GM23248 (cell line): Measurements from ENCODE around the gene DGKA. TPM values are rescaled to one million over a fixed set of nuclear protein-coding genes. Genes with fewer than 3 reads are reported as not detected.

Experiments
- DNase-seq: peaks from one replicate; pipeline ENCODE4 v3.0.0-alpha.2; 2015
- H2AFZ ChIP-seq: fragments of 200-600 bp; sonication (generic); 2 replicates; pipeline ENCODE4 v1.6.1; 2016; ENCODE audit warnings: antibody characterized with exemption
- H3F3A ChIP-seq: fragments of 200-600 bp; sonication (generic); 2 replicates; pipeline ENCODE4 v1.6.1; 2016; ENCODE audit warnings: mild to moderate bottlenecking, antibody characterized with exemption, mixed run types; ENCODE audit not compliant: insufficient read depth
- H3K27ac ChIP-seq: fragments of 200-600 bp; sonication (generic); 2 replicates; pipeline ENCODE4 v1.5.1; 2016; ENCODE audit warnings: mild to moderate bottlenecking
- H3K27me3 ChIP-seq: fragments of 200-600 bp; sonication (generic); replicated peaks from 2 replicates; pipeline ENCODE4 v1.6.1; 2016; ENCODE audit warnings: mild to moderate bottlenecking; ENCODE audit not compliant: insufficient read depth
- H3K36me3 ChIP-seq: fragments of 200-600 bp; sonication (generic); 2 replicates; pipeline ENCODE4 v1.6.1; 2016; ENCODE audit warnings: low read depth, mild to moderate bottlenecking
- H3K4me1 ChIP-seq: fragments of 200-600 bp; sonication (generic); 2 replicates; pipeline ENCODE4 v1.6.1; 2016; ENCODE audit warnings: mild to moderate bottlenecking; ENCODE audit not compliant: insufficient read depth
- H3K4me2 ChIP-seq: fragments of 200-600 bp; sonication (generic); one replicate; pipeline ENCODE4 v1.6.1; 2016; ENCODE audit warnings: mild to moderate bottlenecking; ENCODE audit not compliant: unreplicated experiment
- H3K4me3 ChIP-seq: fragments of 200-600 bp; sonication (generic); 2 replicates; pipeline ENCODE4 v1.5.1; 2016; ENCODE audit warnings: mild to moderate bottlenecking
- H3K79me2 ChIP-seq: fragments of 200-600 bp; sonication (generic); 2 replicates; pipeline ENCODE4 v1.6.1; 2016; ENCODE audit warnings: mild to moderate bottlenecking; ENCODE audit not compliant: insufficient read depth
- H3K9ac ChIP-seq: fragments of 200-600 bp; sonication (generic); 2 replicates; pipeline ENCODE4 v1.6.1; 2016; ENCODE audit warnings: mild to moderate bottlenecking
- H3K9me2 ChIP-seq: fragments of 200-600 bp; sonication (generic); 2 replicates; pipeline ENCODE4 v1.6.1; 2016; ENCODE audit warnings: mixed run types, mild to moderate bottlenecking, moderate library complexity; ENCODE audit not compliant: insufficient read depth
- H3K9me3 ChIP-seq: fragments of 200-600 bp; sonication (generic); one replicate; pipeline ENCODE4 v1.6.1; 2017; ENCODE audit warnings: low read depth
- H4K20me1 ChIP-seq: fragments of 200-600 bp; sonication (generic); 2 replicates; pipeline ENCODE4 v1.6.0; 2016; ENCODE audit not compliant: insufficient read depth
- EZH2 ChIP-seq: fragments of 200-600 bp; sonication (generic); IDR thresholded peaks from 2 replicates; pipeline ENCODE4 v1.6.1; 2018; ENCODE audit warnings: antibody characterized with exemption, mild to moderate bottlenecking; ENCODE audit not compliant: insufficient read depth, poor library complexity, severe bottlenecking
- EZH2phosphoT487 ChIP-seq: fragments of 200-600 bp; sonication (generic); IDR thresholded peaks from 2 replicates; pipeline ENCODE4 v1.6.1; 2018; ENCODE audit warnings: antibody characterized with exemption, moderate library complexity, mild to moderate bottlenecking, low read depth; ENCODE audit not compliant: insufficient read depth
- WGBS, 2 experiments: methylation state at CpG; one replicate each; pipeline ENCODE4 v1.1.6; 2015 to 2017; ENCODE audit warnings: low lambda C conversion rate in 2 of 2, low coverage in 1 of 2; ENCODE audit errors: missing lambda C conversion rate in 2 of 2; 5-methylcytosine and 5-hydroxymethylcytosine counted together
- in situ Hi-C: fragments of 300-500 bp; cut with MboI; formaldehyde crosslinking; loops from 2 replicates; pipeline ENCODE4 v1.15.0; 2020
- polyA plus RNA-seq: library from polyadenylated mRNA; unstranded; fragments of >200 nt; fragmentation: Nextera tagmentation; extraction: Ambion mirVana; gene quantifications from 2 replicates; pipeline ENCODE4 v1.2.1, GENCODE V29; 2016
- total RNA-seq: library from RNA; depleted of rRNA; stranded (reverse); fragments of >200 nt; shearing (Covaris generic); gene quantifications from 2 replicates; pipeline ENCODE4 v1.2.3, GENCODE V29; 2014

The DGKA gene
- total and polyA plus RNA-seq, 2 experiments from 2014 or later: 67.7 to 116 TPM

DNA sequence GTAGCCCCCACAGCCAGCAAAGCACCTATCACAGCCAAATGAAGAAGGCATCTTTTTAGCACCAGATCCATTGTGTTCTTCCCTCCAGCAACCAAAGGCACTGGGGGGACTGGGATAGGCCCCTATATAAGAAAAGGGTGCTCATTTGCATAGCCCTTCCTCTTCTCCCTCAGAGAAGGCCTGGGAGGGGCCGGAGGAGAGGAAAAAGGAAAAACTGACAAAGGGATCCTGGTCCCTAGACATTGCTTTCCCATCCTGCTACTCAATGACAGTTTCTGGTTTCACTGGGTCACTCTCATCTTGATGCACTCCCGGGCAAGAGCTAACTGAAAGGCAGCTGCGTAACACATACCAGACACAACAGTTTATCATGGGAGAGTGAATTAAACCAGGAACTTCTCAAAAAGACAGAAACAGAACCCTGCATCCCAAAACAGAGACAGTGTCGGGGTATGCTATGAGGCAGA, 35.0 kb downstream of the DGKA start, which contains the start of gene PMEL:
TSS of gene PMEL (minus strand) at position 102 of the 467 bp plus-strand sequence. CDS start at position 71, 31 bp downstream.
- Histone ChIP-seq H3K27ac (peak within 1 kb of the TSS; percentile 49), H3K9ac (peak within 1 kb of the TSS; percentile 89), H3K4me3 (peak within 1 kb of the TSS; percentile 89), H2AFZ (peak within 1 kb of the TSS; percentile 99), H3K9me3 (no peaks in the 10 kb centered on the region), H3K27me3 (no peaks in the 10 kb centered on the region), H3K4me1 (peaks cover 5% of the 10 kb centered on the region), H3K79me2 (peaks cover 25% of the 10 kb centered on the region), H4K20me1 (no peaks in the 10 kb centered on the region), H3K9me2 (no peaks in the 10 kb centered on the region), H3K36me3 (no peaks in the 10 kb centered on the region), H3F3A (no peaks in the 10 kb centered on the region), H3K4me2 (peak within 1 kb of the TSS; percentile 98)
- TF ChIP-seq EZH2phosphoT487: no peak
- TF ChIP-seq EZH2: no peak
- peak; percentile 36 for DNase-seq
- in situ Hi-C loops: no loop called here
- 14 to 22% methylated on average over 4 of the region's 4 CpGs for WGBS, 2 experiments

DNA sequence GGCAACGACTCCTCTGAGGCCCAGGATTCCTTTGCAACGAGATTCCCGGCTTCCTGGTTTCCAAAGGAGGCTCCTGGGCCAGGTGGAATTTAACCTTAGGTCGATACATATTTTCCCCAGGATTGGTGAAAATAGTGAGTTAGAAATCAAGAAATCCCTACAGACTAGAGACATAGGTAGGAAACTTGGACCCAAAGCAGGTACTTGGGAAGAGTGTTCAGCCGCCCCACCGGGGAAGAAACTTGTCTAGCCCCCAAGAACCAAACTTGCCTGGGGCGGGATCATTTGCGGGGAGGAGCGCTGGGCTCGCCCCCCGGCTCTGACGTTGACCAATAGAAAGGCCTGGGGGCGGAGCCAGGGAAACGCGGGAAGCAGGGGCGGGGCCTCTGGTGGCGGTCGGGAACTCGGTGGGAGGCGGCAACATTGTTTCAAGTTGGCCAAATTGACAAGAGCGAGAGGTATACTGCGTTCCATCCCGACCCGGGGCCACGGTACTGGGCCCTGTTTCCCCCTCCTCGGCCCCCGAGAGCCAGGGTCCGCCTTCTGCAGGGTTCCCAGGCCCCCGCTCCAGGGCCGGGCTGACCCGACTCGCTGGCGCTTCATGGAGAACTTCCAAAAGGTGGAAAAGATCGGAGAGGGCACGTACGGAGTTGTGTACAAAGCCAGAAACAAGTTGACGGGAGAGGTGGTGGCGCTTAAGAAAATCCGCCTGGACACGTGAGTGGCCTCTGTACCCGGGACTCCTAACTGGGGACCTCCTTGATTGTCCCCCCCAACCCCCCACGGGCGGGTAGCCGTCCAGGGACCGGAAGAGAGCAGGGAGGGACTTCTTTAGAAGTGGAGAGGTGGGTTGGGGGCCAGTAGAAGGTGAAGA, 35.7 kb downstream of the DGKA start, which contains the start of gene CDK2:
TSS of gene CDK2 (plus strand) at position 423 of the 874 bp plus-strand sequence. CDS start at position 602, 179 bp downstream.
- Histone ChIP-seq H3F3A (peaks cover 7% of the 10 kb centered on the region), H2AFZ (peak within 1 kb of the TSS; percentile 99), H3K79me2 (peaks cover 25% of the 10 kb centered on the region), H3K27ac (peak within 1 kb of the TSS; percentile 49), H3K27me3 (no peaks in the 10 kb centered on the region), H3K4me2 (peak within 1 kb of the TSS; percentile 98), H4K20me1 (no peaks in the 10 kb centered on the region), H3K9me3 (no peaks in the 10 kb centered on the region), H3K9me2 (no peaks in the 10 kb centered on the region), H3K4me1 (peaks cover 7% of the 10 kb centered on the region), H3K36me3 (no peaks in the 10 kb centered on the region), H3K9ac (peak within 1 kb of the TSS; percentile 89), H3K4me3 (peak within 1 kb of the TSS; percentile 89)
- in situ Hi-C loops: no loop called here
- 0 to 1% methylated on average over 41 to 45 of the region's 45 CpGs for WGBS, 2 experiments
- TF ChIP-seq EZH2: no peak
- TF ChIP-seq EZH2phosphoT487: no peak
- peak; percentile 96 for DNase-seq

DNA sequence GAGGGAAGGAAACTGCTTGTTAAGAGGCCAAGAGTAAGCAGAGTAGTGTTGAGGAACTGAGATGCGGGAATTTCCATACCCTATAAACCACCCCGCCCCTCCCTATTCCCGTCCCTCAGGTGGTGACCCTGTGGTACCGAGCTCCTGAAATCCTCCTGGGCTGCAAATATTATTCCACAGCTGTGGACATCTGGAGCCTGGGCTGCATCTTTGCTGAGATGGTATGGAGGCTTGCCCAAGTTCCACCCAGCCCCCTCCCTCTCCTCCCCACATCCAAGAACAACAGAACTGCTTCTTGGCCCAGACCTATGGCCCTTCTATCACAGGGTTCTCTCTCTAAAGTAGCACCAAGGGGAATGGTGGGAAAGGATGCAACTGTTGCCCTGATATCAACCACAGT, 38.4 kb downstream of the DGKA start:
- Histone ChIP-seq H3K27me3 (no peaks in the 10 kb centered on the region), H3K79me2 (peaks cover 30% of the 10 kb centered on the region), H3K36me3 (no peaks in the 10 kb centered on the region), H3K9me3 (no peaks in the 10 kb centered on the region), H4K20me1 (no peaks in the 10 kb centered on the region), H3K4me1 (peaks cover 17% of the 10 kb centered on the region), H3K4me2 (no peak overlapping the region), H2AFZ (no peak overlapping the region), H3K9me2 (no peaks in the 10 kb centered on the region), H3K4me3 (no peak overlapping the region), H3F3A (peaks cover 23% of the 10 kb centered on the region), H3K9ac (no peak overlapping the region), H3K27ac (no peak overlapping the region)
- no peak for DNase-seq
- WGBS, 2 experiments: 91 to 96% methylated on average over 4 of the region's 4 CpGs
- in situ Hi-C loops: no loop called here
- TF ChIP-seq EZH2phosphoT487: no peak
- no peak for TF ChIP-seq EZH2

DNA sequence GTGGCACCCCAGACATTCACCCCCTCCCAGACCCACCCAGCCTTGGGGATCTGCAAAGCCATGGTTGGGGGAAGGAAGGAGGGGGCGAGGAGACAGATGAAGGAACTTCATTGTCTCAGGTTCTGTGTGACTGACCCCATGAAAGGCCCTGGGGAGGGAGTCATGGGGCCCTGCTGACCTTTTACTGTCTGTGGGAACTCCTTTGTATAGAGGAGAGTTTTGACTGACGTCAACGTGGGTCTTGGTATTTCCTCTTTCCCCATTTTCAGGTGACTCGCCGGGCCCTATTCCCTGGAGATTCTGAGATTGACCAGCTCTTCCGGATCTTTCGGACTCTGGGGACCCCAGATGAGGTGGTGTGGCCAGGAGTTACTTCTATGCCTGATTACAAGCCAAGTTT, 39.8 kb downstream of the DGKA start:
- H3K36me3 ChIP-seq: no peaks in the 10 kb centered on the region
- H3K9ac ChIP-seq: no peak overlapping the region
- peaks cover 22% of the 10 kb centered on the region for H3K4me1 ChIP-seq
- H3F3A ChIP-seq: peaks cover 27% of the 10 kb centered on the region
- peak overlapping the region; percentile 96; the same call in 1 of the 2 replicates for H3K27ac ChIP-seq
- no peaks in the 10 kb centered on the region for H3K27me3 ChIP-seq
- 89 to 95% methylated on average over 7 of the region's 7 CpGs for WGBS, 2 experiments
- no peak overlapping the region for H3K4me2 ChIP-seq
- TF ChIP-seq EZH2 (no peak), EZH2phosphoT487 (no peak)
- H3K9me2 ChIP-seq: no peaks in the 10 kb centered on the region
- no peaks in the 10 kb centered on the region for H3K9me3 ChIP-seq
- no peaks in the 10 kb centered on the region for H4K20me1 ChIP-seq
- H3K4me3 ChIP-seq: no peak overlapping the region
- H3K79me2 ChIP-seq: peaks cover 44% of the 10 kb centered on the region
- no peak overlapping the region for H2AFZ ChIP-seq
- peak; percentile 42 for DNase-seq
- in situ Hi-C loops: no loop called here
